Hematopoietic multipotent progenitor cell treated with erythropoietin and hydrocortisone succinate and interleukin-3 and kit ligand, for 6 days (in vitro differentiated cells): ENCODE data around the gene UBE4B.
"Not testable (repeated sequence)": the region's sequence is repeated elsewhere in the genome, so short reads cannot be mapped to it uniquely, and the experiment has no call there.

Experiments
- DNase-seq: peaks from one replicate; pipeline ENCODE4 v3.0.0-alpha.2; 2015

UBE4B gene

GRCh38 chr1:10213186-10213705 lies 180.5 kb downstream of the UBE4B start:
- no peak for DNase-seq

DNA sequence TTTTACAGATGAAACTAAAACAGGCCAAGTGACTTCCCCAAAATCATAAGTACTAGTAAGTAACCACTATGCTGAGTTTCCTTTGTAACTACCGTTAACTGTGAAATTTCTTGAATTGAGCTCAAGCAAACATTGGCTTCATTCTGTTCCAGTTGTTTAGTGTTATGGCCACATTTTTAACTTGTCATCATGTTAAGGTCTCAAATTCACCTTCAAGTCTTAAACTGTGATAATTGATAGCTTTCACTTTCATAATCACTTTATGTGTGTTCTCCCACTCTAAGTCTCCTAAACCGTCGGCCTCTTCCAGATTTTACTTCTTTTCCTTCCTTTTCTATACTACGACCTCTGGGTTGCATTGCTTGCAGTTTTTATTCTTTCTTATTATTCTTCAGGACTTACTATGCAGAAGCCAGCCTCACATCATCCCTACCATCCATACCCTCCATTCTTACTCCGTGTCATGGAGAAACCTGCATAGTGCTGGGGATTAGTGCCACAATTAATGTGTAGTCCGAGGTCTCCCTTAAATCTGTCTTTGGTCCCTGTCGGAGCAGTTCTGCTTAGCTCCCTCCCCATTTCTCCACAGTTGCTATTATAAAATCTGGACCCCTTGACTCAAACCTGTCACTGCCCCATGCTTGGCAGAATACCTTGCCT lies 183.5 kb downstream of the UBE4B start:
- no peak for DNase-seq

DNA sequence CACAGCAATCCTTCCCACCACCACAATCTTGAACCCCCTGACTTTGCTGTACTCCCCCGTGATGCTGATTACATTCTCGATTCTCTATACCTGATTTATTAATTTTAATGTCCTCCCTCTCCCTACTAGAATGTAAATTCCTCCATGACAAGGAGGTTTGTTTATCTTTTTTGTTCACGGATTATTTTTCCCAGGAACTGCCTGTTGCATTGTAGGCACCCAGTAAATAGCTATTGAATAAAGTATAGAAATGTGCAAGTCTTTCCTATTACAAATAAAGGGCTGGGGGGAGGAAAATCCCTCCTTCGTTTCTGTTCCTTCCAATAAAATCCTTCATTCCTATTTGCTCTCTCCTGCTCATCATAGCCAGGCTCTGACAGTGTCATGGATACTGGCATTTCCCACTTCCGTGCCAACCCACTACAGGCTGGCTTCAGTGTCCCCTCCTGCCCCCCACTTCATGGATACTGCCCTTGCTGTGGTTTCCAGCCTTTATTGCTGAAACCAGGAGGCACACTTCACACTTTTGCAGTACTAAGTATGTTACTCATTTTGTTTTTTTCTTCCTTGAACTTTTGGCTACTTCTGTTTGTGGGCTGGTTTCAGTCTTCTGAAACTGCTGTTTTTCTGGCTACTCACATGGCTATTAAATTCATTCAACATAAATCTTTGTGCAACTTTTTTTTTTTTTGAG lies 185.1 kb downstream of the UBE4B start:
- no peak for DNase-seq

GRCh38 chr1:10220200-10220599 lies 187.4 kb downstream of the UBE4B start:
- no peak for DNase-seq

GRCh38 chr1:10220657-10221056 lies 187.9 kb downstream of the UBE4B start:
- not testable (repeated sequence) for DNase-seq

DNA sequence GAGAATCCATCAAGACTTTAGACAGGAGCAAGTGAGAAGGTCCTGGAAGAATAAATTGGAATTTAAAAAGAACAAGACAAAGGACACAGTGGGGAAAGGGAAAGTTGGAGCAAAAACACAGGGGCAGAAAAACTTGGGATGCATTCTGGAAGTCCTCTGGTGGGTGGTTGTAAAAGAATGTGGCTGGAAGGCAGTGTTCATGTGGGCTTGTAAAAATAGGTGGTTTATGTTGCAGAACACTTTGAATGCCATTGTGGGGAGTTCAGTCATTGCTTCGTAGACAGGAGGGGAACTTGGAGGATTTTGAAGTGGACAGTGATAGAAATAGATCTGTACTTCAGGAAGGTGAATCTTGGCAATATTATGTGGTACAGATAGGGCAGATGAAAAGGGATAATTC lies 192.8 kb downstream of the UBE4B start:
- DNase-seq = no peak

DNA sequence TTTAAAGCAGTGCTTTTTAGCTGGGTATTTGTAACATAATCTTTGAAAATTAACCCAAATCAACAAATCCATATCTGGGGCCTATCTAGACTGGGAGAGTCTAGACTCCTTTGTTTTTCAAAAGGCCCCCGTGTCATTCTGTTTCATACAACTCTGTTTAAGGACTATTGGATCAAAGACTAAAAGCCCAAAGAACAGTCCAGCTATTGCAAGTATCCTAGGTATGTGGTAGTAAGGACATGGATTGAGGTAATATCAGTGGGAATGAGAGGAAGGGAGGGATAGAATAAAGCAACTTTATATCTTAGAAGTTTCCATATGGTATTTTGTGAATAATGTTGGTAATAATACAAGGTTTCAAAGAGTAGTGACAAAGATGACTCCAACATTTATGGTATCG lies 195.8 kb downstream of the UBE4B start:
- no peak for DNase-seq

- DNase-seq = no peak
Measured at GRCh38 chr1:10229903-10230302, 197.1 kb downstream of the UBE4B start.
